BLaER1 (cell line): ENCODE data around the gene SELL.
"Not testable (repeated sequence)": the region's sequence is repeated elsewhere in the genome, so short reads cannot be mapped to it uniquely, and the experiment has no call there.

Experiments used
- H3K27ac ChIP-seq: shearing (Covaris generic); formaldehyde crosslinking; 2 replicates; pipeline ENCODE4 v1.8.1; 2022
- H3K27me3 ChIP-seq: shearing (Covaris generic); formaldehyde crosslinking; 2 replicates; pipeline ENCODE4 v1.8.1; 2022
- H3K36me3 ChIP-seq: shearing (Covaris generic); formaldehyde crosslinking; 2 replicates; pipeline ENCODE4 v1.8.1; 2022
- H3K4me1 ChIP-seq: shearing (Covaris generic); formaldehyde crosslinking; 2 replicates; pipeline ENCODE4 v1.8.1; 2022
- H3K4me2 ChIP-seq: shearing (Covaris generic); formaldehyde crosslinking; 2 replicates; pipeline ENCODE4 v1.8.1; 2022
- H3K4me3 ChIP-seq: shearing (Covaris generic); formaldehyde crosslinking; 2 replicates; pipeline ENCODE4 v1.8.1; 2022
- H3K9ac ChIP-seq: shearing (Covaris generic); formaldehyde crosslinking; 2 replicates; pipeline ENCODE4 v1.8.1; 2022
- H3K9me3 ChIP-seq: shearing (Covaris generic); formaldehyde crosslinking; 2 replicates; pipeline ENCODE4 v1.8.1; 2022
- H4K20me1 ChIP-seq: shearing (Covaris generic); formaldehyde crosslinking; 2 replicates; pipeline ENCODE4 v1.8.1; 2022
- Cebpa-rat ChIP-seq: shearing (Covaris generic); IDR thresholded peaks from 2 replicates; pipeline ENCODE4 v1.8.1; 2022

SELL gene

GRCh38 chr1:169692756-169693460 lies 18.5 kb downstream of the SELL start:
- Histone ChIP-seq H3K9me3 (no peaks in the 10 kb centered on the region), H3K27me3 (no peaks in the 10 kb centered on the region), H3K9ac (no peak overlapping the region), H3K36me3 (no peaks in the 10 kb centered on the region), H3K4me1 (peaks cover 59% of the 10 kb centered on the region), H3K4me2 (peak overlapping the region; percentile 58), H3K27ac (no peak overlapping the region), H4K20me1 (no peaks in the 10 kb centered on the region), H3K4me3 (no peak overlapping the region)
- no peak for TF ChIP-seq Cebpa-rat

- Histone ChIP-seq H4K20me1 (no peaks in the 10 kb centered on the region), H3K27me3 (no peaks in the 10 kb centered on the region), H3K27ac (no peak overlapping the region), H3K9ac (no peak overlapping the region), H3K4me3 (no peak overlapping the region), H3K4me1 (peaks cover 36% of the 10 kb centered on the region), H3K4me2 (no peak overlapping the region), H3K36me3 (no peaks in the 10 kb centered on the region), H3K9me3 (no peaks in the 10 kb centered on the region)
- no peak for TF ChIP-seq Cebpa-rat
These were observed 20.9 kb downstream of the SELL start for GRCh38 chr1:169690489-169690888.

GRCh38 chr1:169689395-169689794 lies 22.0 kb downstream of the SELL start:
- Histone ChIP-seq H3K36me3 (no peaks in the 10 kb centered on the region), H3K4me2 (no peak overlapping the region), H3K27ac (no peak overlapping the region), H3K4me3 (no peak overlapping the region), H3K9me3 (no peaks in the 10 kb centered on the region), H4K20me1 (no peaks in the 10 kb centered on the region), H3K4me1 (peaks cover 27% of the 10 kb centered on the region), H3K27me3 (no peaks in the 10 kb centered on the region), H3K9ac (no peak overlapping the region)
- TF ChIP-seq Cebpa-rat: no peak

GRCh38 chr1:169688377-169688776 lies 23.0 kb downstream of the SELL start:
- H3K9me3 ChIP-seq: not testable (repeated sequence)

GRCh38 chr1:169683661-169684060 lies 27.8 kb downstream of the SELL start:
- Histone ChIP-seq H4K20me1 (no peaks in the 10 kb centered on the region), H3K4me2 (no peak overlapping the region), H3K27ac (no peak overlapping the region), H3K9me3 (no peaks in the 10 kb centered on the region), H3K4me1 (peaks cover 26% of the 10 kb centered on the region), H3K36me3 (no peaks in the 10 kb centered on the region), H3K9ac (no peak overlapping the region), H3K27me3 (no peaks in the 10 kb centered on the region), H3K4me3 (no peak overlapping the region)
- TF ChIP-seq Cebpa-rat: no peak

More at GRCh38 chr1:169688377-169688776, 23.0 kb downstream of the SELL start:
- not testable (repeated sequence) for H3K36me3 ChIP-seq, H3K4me3 ChIP-seq, H3K27me3 ChIP-seq, H3K9ac ChIP-seq, H3K27ac ChIP-seq, H4K20me1 ChIP-seq, H3K4me2 ChIP-seq
- H3K4me1 ChIP-seq: peaks cover 17% of the 10 kb centered on the region

GRCh38 chr1:169683168-169683567 lies 28.3 kb downstream of the SELL start:
- H3K4me1 ChIP-seq: peaks cover 26% of the 10 kb centered on the region
- not testable (repeated sequence) for H3K4me3 ChIP-seq, H3K9ac ChIP-seq, H4K20me1 ChIP-seq, H3K36me3 ChIP-seq, H3K27ac ChIP-seq, H3K4me2 ChIP-seq, H3K9me3 ChIP-seq, H3K27me3 ChIP-seq

- H3K4me1 ChIP-seq: peaks cover 26% of the 10 kb centered on the region
- no peaks in the 10 kb centered on the region for H4K20me1 ChIP-seq
- H3K9me3 ChIP-seq: no peaks in the 10 kb centered on the region
- peak overlapping the region; percentile 34 for H3K4me2 ChIP-seq
- no peaks in the 10 kb centered on the region for H3K36me3 ChIP-seq
- H3K27ac ChIP-seq: no peak overlapping the region
- H3K27me3 ChIP-seq: no peaks in the 10 kb centered on the region
- no peak for TF ChIP-seq Cebpa-rat
- H3K9ac ChIP-seq: no peak overlapping the region
- no peak overlapping the region for H3K4me3 ChIP-seq
These were observed 29.3 kb downstream of the SELL start for GRCh38 chr1:169682071-169682470.

GRCh38 chr1:169681140-169681539 lies 30.3 kb downstream of the SELL start:
- peaks cover 33% of the 10 kb centered on the region for H3K4me1 ChIP-seq
- peak overlapping the region; percentile 48 for H3K4me2 ChIP-seq
- H3K9ac ChIP-seq: no peak overlapping the region
- no peaks in the 10 kb centered on the region for H3K9me3 ChIP-seq
- H3K36me3 ChIP-seq: no peaks in the 10 kb centered on the region
- H3K27ac ChIP-seq: 0 out of 2 replicates have a peak overlapping the region, but pooled peaks have one; percentile 26
- no peaks in the 10 kb centered on the region for H4K20me1 ChIP-seq
- no peak for TF ChIP-seq Cebpa-rat
- no peak overlapping the region for H3K4me3 ChIP-seq
- H3K27me3 ChIP-seq: no peaks in the 10 kb centered on the region

GRCh38 chr1:169680377-169681019 lies 30.9 kb downstream of the SELL start:
- Histone ChIP-seq H3K4me2 (peak overlapping the region; percentile 48), H3K9ac (no peak overlapping the region), H4K20me1 (no peaks in the 10 kb centered on the region), H3K27ac (0 out of 2 replicates have a peak overlapping the region, but pooled peaks have one; percentile 26), H3K4me3 (no peak overlapping the region), H3K9me3 (no peaks in the 10 kb centered on the region), H3K27me3 (no peaks in the 10 kb centered on the region), H3K4me1 (peaks cover 40% of the 10 kb centered on the region), H3K36me3 (no peaks in the 10 kb centered on the region)
- no peak for TF ChIP-seq Cebpa-rat

- no peak for TF ChIP-seq Cebpa-rat
- no peaks in the 10 kb centered on the region for H4K20me1 ChIP-seq
- H3K4me3 ChIP-seq: no peak overlapping the region
- peaks cover 40% of the 10 kb centered on the region for H3K4me1 ChIP-seq
- no peaks in the 10 kb centered on the region for H3K36me3 ChIP-seq
- H3K4me2 ChIP-seq: no peak overlapping the region
- no peak overlapping the region for H3K27ac ChIP-seq
- no peaks in the 10 kb centered on the region for H3K9me3 ChIP-seq
- no peaks in the 10 kb centered on the region for H3K27me3 ChIP-seq
- no peak overlapping the region for H3K9ac ChIP-seq
These were observed 31.7 kb downstream of the SELL start for GRCh38 chr1:169679692-169680091.
